GM12874 (cell line): ENCODE data around the gene MARCHF7.
A peak's percentile ranks its signal among the peaks of the same experiment; 100 is the strongest.

Source experiments
- CTCF ChIP-seq: IDR thresholded peaks from 2 replicates; pipeline ENCODE4 v1.5.1; 2011; ENCODE audit warnings: low read depth, mild to moderate bottlenecking, control low read depth, low read length, moderate library complexity; ENCODE audit not compliant: insufficient read depth

Gene MARCHF7

DNA sequence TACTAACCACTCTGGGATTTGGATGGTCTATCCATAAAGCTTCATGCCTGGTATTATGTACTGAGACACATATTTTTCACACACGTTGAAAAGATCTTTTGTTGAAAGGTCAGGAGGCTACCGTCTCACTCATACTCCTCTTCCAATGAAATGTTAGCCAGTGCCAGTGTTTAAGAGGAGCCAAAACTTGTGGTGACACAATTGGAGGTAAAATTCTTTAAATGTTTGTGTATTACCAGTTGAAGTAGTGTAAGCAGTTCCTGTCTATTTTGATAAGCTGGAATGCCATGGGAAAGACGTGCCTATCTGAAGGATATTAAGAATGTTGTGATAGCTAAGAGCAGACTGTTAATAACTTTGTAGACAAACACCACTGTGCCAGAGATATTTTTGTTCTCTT is 32.1 kb downstream of the MARCHF7 start:
- no peak for TF ChIP-seq CTCF

- TF ChIP-seq CTCF = no peak
Measured at GRCh38 chr2:159748089-159748488, 35.8 kb downstream of the MARCHF7 start.

GRCh38 chr2:159750873-159751272 is 38.6 kb downstream of the MARCHF7 start:
- no peak for TF ChIP-seq CTCF

- no peak for TF ChIP-seq CTCF
Measured at GRCh38 chr2:159753797-159754196, 41.5 kb downstream of the MARCHF7 start.

DNA sequence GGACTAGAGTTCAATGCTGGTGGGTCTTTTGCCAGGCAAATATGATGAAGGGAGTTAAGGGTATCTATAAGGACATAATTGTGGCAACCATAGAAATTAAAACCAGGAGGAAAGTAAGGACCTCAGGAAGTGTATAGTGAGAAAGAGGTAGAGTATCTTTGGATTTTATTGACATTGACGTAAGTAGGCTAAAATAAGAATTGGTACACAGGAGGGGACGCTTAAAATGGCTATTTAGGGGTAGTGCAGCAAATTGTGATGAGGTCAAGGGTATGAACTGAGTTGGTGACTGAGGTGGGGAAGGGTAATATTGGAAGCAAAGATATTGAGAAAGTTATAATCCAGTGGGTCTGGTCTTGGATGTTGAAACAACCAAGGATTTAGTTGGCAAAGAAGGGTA is 42.7 kb downstream of the MARCHF7 start:
- TF ChIP-seq CTCF = no peak

DNA sequence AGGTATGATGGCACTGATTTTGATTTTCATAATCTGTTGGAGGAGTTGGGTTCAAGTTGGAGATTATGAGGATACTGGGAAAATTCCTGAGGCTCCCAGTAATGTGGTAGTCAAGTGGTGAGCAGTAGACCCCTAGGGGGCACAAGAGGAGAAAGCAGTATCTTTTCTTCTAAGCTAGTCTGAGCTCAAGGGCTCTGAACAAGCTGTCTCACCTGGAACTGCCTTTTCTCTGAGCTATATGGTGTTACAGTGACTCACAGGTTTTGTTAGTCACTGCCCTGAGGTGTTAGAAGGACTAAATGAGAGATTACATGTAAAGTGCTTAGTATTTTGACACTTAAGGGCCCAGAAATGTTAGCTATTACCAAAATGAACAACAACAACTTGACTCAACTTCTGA is 43.5 kb downstream of the MARCHF7 start:
- TF ChIP-seq CTCF = peak; percentile 19; the same call in 1 of the 2 replicates

DNA sequence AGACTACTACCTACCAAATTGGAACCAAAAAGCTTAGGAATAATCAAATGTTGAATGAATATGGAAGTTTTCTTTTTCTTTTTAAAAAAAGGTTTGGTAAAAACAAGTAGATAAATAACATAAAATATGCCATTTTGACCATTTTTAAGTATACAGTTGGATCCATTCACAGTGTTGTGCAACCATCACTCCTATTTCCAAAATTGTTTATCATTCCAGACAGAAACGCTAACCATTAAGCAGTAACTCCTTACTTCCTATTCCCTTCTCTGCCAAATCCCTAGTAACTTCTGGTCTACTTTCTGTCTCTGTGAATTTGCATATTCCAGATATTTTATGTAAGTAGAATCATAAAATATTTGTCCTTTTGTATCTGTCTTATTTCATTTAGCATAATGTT is 45.9 kb downstream of the MARCHF7 start:
- TF ChIP-seq CTCF = no peak

GRCh38 chr2:159758686-159759085 is 46.4 kb downstream of the MARCHF7 start:
- TF ChIP-seq CTCF = no peak
